ENCODE measurements around the gene ACHE. TPM values are rescaled to one million over a fixed set of nuclear protein-coding genes. Genes with fewer than 3 reads are reported as not detected.

The ACHE gene
- total RNA-seq, 1 experiment from 2014 or later = 7.0 TPM

DNA sequence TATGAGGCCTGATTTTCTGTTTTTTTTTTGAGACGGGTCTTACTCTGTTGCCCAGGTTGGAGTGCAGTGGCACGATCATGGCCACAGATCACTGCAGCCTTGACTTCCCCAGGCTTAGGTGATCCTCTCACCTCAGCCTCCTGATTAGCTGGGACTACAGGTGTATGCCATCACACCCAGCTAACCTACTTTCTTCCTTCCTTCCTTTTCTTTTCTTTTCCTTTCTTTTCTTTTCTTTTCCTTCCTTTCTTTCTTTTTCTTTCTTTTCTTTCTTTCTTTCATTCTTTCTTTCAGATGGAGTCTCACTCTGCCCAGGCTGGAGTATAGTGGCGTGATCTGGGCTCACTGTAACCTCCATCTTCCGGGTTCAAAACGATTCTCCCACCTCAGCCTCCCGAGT is 17.0 kb downstream of the ACHE start:
- Histone ChIP-seq H2BK12ac (ENCODE audit: insufficient read length, low read depth, low read length) (no peak overlapping the region), H4K8ac (replicated peaks; ENCODE audit: insufficient read length, low read depth, low read length) (no peak overlapping the region), H3K56ac (ENCODE audit: insufficient read length, low read depth, low read length) (no peak overlapping the region), H3K4me1 (ENCODE audit: insufficient read depth, low read length) (no peaks in the 10 kb centered on the region; the same call in 1 of the 2 replicates), H3T11ph (ENCODE audit: low read length) (no peak overlapping the region), H2AFZ (ENCODE audit: low read length) (no peak overlapping the region), H2BK5ac (ENCODE audit: insufficient read length, low read length) (no peak overlapping the region), H2BK20ac (ENCODE audit: low read depth, low read length, poor library complexity, severe bottlenecking) (no peak overlapping the region), H4K20me1 (ENCODE audit: control insufficient read depth, insufficient read depth, insufficient read length) (no peaks in the 10 kb centered on the region), H3K18ac (ENCODE audit: insufficient read length, low read depth, low read length) (no peak overlapping the region), H3K4me2 (ENCODE audit: insufficient read depth, insufficient read length, low read length) (no peak overlapping the region), H2BK15ac (ENCODE audit: low read depth, low read length) (no peak overlapping the region), H3K79me2 (ENCODE audit: insufficient read depth, low read length) (peaks cover 37% of the 10 kb centered on the region; the same call in 1 of the 2 replicates), H3K23ac (ENCODE audit: insufficient read length, low read depth, low read length) (no peak overlapping the region), H2AK5ac (ENCODE audit: insufficient read length, low read length) (no peak overlapping the region), H3K27ac (ENCODE audit: insufficient read length, low read depth, low read length) (no peak overlapping the region), H3K27me3 (ENCODE audit: insufficient read depth, low read length) (no peaks in the 10 kb centered on the region), H3K4ac (ENCODE audit: low read depth, low read length) (no peak overlapping the region), H2BK120ac (ENCODE audit: low read depth, low read length, poor library complexity, severe bottlenecking) (no peak overlapping the region), H4K91ac (ENCODE audit: insufficient read length, low read depth, low read length) (no peak overlapping the region), H3K9ac (ENCODE audit: extremely low read depth, insufficient read length, low read length) (no peak overlapping the region), H3K79me1 (ENCODE audit: insufficient read depth, low read depth, low read length, poor library complexity, severe bottlenecking) (peaks cover 6% of the 10 kb centered on the region), H3K23me2 (ENCODE audit: insufficient read length, low read depth, low read length, poor library complexity, severe bottlenecking) (peaks cover 5% of the 10 kb centered on the region), H4K5ac (ENCODE audit: insufficient read length, low read depth, low read length) (no peak overlapping the region), H3K14ac (ENCODE audit: insufficient read depth, low read length) (no peak overlapping the region), H3K9me3 (ENCODE audit: control insufficient read depth, low read depth, low read length) (no peaks in the 10 kb centered on the region)
- no CpG with 5 or more reads among the region's 6 CpGs for WGBS (ENCODE audit: extremely low coverage, insufficient read length, low lambda C conversion rate)
- DNase-seq = no peak
- Mint-ChIP-seq H3K4me3 (no peak overlapping the region), H3K4me1 (peaks cover 28 to 34% of the 10 kb centered on the region in 2 experiments), H3K27me3 (ENCODE audit: low read depth) (no peaks in the 10 kb centered on the region; the same call in 1 of the 2 replicates), H3K9me3 (no peaks in the 10 kb centered on the region), H3K27ac (peak overlapping the region in 1 of 3 experiments; percentile 71; a peak in 2 of 7 replicates), H3K36me3 (ENCODE audit: insufficient read depth in 1 of 3, low read depth in 3 of 3) (peaks cover 65 to 95% (median 91%) of the 10 kb centered on the region in 3 experiments)
- TF ChIP-seq, protein P1, sequence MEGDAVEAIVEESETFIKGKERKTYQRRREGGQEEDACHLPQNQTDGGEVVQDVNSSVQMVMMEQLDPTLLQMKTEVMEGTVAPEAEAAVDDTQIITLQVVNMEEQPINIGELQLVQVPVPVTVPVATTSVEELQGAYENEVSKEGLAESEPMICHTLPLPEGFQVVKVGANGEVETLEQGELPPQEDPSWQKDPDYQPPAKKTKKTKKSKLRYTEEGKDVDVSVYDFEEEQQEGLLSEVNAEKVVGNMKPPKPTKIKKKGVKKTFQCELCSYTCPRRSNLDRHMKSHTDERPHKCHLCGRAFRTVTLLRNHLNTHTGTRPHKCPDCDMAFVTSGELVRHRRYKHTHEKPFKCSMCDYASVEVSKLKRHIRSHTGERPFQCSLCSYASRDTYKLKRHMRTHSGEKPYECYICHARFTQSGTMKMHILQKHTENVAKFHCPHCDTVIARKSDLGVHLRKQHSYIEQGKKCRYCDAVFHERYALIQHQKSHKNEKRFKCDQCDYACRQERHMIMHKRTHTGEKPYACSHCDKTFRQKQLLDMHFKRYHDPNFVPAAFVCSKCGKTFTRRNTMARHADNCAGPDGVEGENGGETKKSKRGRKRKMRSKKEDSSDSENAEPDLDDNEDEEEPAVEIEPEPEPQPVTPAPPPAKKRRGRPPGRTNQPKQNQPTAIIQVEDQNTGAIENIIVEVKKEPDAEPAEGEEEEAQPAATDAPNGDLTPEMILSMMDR (conservative IDR thresholded peaks at IDR 0.05) = no peak

All from H9 (cell line).